DMS53 (cell line): ENCODE measurements around the gene SH3RF1.
"Not testable (repeated sequence)": the region's sequence is repeated elsewhere in the genome, so short reads cannot be mapped to it uniquely, and the experiment has no call there.

Source experiments
- DNase-seq: peaks from one replicate; lab custom pipeline; 2025; lab: John Stamatoyannopoulos, UW

Gene SH3RF1

DNA sequence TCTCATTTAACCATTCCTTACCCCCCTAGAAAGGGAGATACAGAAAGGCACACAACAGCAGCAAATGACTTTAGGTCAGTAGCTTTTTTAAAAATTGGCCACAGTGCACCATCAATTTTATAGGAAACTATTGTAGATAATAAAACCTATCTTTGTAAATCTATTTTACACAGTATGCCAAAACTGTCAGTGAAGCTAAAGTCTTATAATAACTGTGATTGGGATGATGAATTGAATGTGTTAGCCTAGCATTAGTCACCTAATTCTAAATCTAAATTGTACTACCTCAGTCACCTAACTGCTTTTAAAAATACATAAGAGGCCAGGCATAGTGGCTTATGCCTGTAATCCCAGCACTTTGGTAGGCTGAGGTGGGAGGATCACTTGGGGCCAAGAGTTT lies 44.2 kb downstream of the SH3RF1 start:
- DNase-seq: no peak

DNA sequence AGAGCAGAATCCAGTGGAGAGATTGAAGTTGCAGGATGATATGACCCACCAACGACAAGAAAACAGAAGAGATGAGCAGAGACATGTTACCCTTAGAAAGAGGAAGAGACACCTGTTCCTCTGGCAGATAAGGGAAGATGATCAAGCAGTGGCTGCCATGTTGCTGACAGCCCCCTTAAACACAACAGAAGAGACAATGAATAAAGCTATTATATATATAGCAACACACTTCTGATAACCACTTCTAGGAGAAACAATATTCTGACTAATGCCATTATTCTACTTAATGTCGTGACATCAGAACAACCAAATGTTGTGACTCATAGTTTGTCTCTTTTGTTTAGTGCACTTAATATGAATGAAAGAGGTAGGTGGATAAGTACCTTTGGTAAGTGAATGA lies 44.9 kb downstream of the SH3RF1 start:
- peak; percentile 42 for DNase-seq

DNA sequence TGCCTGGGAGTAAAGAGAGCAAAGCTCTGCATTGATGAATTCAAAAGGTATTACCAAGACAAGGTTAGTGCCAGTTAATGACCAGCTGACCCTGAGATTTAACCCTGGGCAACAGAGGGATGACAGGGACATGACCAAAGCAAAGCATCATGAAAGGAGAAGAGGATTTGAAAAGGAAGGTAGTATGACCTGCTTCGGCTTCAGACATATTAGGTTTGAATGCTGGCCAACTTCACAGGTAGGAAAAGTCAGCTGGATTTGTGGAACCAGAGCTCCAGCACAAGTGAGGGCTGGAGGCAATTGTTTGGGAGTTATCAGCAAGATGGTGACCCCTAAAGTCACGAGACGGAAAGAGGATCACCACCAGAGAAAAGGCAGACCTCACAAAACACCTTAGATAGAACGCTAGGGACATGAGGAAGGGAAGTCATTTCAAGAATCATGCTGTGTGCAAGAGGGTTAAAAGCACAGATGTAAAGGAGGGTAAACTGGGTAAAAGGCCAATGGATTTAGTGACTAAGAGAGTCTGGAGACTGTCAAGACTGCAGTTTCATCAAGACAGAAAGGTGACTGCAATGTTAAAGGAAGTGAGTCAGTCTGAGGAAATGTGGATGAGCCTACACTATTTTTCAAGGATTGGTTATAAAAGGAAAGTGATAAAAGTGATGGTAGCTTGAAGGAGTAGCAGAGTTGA lies 45.6 kb downstream of the SH3RF1 start:
- DNase-seq: peak; percentile 7

DNA sequence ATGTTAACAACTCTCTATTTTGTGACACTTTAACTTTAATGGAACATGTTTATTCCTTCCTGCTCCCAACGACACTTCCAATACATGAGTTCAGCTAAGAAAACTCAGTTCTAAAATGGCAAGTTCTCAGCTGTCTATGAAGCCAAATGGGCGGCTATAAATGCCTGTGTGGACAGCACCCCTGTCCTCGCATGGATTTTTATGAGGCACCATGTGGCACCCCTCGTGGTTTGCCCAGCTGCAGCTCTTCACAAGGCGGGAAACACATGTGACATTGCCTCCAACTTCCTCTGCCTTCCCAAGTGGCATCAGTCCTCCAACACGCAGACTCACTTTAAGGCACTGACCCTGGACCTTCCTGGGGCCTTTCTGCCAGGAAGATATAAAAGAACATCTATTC lies 48.0 kb downstream of the SH3RF1 start:
- DNase-seq: no peak

DNA sequence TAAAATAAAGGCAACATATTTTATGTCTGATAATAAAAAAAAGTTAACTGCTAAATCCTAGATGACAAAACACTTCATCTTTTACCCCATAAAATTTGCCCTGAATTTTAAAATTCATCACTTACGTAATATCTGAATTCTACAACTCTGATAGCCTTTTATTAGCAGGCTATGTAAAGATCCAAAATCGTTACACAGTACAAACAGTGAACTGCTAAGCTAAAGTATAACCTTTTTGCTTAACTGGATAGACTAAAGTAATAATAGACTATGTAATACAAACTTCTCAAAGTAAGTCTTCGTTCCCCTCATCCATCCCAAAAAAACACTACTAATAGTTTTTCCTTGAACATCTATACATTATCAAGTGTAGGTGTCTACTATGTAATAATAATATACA lies 49.1 kb downstream of the SH3RF1 start:
- no peak for DNase-seq

DNA sequence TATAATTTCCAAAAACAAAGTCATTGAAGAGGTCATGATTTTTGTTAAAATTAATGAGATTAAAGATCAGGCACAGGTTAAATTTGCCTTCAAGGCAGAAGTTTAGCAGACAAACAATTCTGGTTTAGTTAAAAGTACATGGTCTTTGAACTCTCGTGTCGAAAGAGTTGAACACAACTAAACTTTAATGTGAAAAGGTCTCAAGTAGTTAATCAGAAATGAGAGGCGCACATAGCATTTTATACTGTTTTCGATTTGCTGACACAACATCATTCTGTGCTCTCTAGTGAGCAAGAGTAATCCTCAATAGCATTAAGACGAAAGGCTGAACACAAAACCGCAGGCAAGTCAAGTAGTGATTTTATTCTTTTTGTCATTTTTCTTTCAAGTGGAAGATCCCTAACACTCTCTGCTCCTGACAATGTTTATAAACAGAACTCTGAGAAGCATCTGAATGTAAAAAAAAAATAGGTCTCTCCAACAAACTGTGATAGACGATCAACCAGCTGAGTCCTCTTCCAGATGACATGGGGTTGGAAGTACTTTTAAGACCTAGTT lies 49.8 kb downstream of the SH3RF1 start:
- DNase-seq: no peak

DNA sequence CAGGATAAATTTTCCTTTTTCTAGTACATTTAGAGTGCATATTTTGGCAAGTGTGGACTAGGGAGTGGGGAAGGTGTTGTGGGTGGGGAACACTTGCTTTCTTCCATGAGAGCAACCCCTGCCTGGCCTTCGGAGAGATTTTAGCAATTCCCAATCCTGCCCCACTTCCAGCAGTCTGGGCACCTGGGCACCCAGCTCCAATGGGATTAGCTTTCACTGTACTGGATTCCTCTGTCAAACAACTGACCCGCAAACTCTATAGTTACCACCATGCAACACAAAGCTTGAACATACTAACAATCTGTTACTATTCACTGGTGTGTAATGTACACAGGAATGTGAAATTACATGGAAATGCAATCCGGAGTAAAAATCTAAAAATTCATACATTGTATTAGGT lies 50.3 kb downstream of the SH3RF1 start:
- no peak for DNase-seq

DNA sequence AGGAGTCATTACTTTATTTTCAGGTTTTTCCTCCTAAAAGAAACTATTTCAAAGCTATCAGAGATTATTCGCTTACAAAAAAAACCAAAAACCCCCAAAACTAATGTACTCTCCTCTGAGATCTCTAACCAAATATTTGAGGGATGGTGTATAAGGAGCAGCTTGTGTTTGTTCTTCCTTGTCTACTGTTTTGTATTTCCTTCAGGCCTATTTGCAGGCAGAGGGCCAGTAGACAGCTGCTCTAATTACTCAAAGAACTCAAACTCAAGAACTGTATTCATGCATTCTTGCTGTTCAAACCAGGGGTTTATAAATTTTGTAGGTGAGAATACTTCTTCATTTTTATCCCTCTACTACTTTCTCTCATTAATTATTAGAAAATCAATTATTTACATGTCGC lies 51.3 kb downstream of the SH3RF1 start:
- DNase-seq: peak; percentile 3

DNA sequence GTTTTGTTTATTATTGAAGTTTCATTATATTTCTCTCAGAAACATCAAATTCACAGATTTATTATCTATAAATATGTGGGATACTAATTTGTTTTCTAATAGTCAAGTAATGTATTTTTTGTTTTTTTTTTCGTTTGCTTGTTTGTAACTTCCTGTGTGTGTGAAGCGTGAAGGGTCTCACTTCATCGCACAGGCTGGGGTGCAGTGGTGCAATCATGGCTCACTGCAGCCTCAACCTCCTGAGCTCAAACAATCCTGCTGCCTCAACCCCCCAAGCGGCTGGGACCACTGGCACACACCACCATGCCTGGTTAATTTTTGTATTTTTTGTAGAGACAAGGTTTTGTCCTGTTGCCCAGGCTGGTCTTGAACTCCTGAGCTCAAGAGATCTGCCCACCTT lies 55.1 kb downstream of the SH3RF1 start:
- DNase-seq: no peak

DNA sequence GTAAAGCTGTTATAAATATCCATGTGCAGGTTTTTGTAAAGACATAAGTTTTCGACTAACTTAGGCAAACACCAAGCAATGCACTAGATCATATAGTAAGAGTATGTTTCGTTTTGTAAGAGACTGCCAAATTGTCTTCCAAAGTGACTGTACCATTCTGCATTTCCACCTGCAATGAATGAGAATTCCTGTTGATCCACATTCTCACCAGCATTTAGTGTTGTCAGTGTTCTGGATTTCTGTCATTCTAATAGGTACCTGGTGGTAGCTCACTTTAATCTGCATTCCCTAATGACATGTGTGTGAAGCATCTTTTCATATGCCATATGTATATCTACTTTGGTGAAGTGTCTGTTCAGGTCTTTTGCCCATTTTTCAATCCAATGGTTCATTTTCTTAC lies 57.8 kb downstream of the SH3RF1 start:
- DNase-seq: no peak

DNA sequence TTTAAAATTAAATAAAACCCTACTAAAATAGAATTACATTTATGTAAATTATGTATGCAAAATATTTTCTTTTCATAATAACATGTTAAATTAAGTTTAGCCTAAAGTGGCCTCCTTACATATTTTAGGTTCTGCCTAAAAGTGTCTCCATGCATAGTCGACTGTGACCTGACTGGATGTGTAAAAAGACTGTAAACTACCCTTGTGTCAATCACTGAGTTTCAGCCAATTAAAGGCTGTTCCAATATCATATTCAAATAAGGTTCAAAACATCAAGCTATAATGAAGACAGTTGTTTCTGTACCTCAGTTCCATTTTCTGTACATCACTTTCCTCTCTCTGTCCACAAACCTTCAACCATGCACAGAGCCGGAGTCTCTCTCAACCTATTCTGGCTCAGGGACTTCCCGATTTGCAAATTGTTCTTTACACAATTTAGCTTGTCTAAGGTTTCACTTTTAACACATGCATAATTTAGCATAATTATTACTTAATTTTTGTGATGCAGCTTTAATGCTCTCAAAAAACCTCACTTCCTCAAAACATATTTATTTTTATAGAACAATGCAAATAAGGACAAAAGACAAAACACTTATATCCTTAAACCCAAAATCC lies 60.1 kb downstream of the SH3RF1 start:
- DNase-seq: no peak

DNA sequence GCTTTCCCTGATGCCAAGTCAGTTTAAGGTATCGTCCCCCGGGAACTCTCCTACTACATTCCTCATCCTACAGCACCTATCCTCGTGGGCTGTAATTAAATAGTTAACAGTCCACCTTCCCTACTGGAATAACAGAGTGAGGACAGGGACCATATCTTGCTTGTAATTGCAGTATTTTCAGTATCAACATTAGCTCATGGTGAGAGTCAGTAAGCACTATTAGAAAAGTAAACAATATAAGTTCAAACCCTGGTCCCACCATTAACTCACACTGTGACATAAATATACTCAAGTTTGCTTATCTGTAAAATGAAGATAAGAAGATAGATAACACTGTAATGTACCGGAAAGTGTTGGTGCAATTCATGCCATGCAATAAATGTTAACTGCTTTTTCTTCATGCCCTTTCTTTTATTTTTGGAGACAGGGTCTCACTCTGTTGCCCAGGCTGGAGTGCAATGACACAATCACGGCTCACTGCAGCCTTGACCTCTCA lies 61.3 kb downstream of the SH3RF1 start:
- DNase-seq: no peak

DNA sequence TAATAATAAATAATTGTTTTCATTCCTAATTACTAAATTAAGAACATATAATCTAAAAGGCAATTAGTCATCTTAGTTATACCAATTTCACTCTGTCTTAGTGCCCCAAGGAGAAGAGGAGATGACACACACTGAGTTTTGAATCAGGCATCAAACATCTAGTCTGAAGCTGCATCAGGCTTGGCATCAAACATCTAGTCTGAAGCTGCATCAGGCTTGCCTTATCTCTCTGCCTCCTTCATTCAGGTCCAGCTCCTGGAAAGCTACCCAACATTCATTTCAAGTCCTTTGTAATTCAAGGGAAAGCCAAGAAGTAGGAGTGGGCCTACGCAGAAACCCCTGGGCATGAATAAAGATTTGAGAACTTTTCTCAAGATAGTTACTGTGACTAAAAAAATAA lies 62.2 kb downstream of the SH3RF1 start:
- no peak for DNase-seq

DNA sequence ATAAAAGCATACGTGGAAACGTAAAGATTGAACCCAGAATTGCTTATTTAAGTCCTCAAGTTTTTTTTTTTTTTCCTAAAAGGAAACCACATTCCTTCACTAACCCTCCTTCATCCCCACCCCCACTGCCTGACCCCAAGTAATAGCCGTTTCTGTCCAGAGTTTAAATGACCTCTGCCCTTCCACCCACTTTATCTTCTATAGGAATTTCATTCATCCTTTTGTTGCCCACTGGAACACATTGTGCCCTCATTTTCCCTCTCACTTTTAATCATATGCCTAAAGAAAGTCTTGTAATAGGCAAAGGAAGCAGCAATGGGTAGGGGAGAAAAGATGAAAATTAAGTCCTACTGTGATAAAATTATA lies 62.7 kb downstream of the SH3RF1 start:
- DNase-seq: no peak

DNA sequence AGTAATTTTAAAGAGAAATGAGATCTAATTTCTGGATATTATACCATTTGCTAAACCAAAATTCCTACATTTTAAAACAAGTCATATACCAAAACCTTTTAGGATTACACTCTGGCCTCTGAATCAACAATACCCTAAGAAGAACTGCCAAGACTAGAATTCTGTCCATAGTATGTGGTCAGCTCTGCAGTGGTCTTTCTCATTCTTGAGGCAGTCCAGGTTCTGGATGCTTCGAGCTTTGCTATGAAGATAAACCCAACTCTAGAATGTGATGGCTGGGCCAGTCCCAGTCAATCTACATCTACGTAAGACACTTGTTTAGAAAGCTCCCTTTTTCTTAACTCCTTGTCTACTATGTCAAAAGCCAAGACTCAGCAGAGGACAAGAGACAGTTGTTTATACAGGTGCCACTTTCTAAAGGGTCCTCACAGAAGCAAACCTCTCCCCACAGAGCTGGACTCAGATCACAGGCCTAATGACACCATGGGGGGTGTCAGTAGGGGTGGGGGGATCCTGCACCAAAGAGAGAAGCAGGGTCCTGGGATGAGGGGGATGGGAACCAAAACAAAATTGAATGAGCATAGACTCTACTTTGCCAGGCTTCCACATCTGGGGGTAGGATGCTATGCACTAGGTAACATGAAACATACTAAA lies 63.2 kb downstream of the SH3RF1 start:
- no peak for DNase-seq

DNA sequence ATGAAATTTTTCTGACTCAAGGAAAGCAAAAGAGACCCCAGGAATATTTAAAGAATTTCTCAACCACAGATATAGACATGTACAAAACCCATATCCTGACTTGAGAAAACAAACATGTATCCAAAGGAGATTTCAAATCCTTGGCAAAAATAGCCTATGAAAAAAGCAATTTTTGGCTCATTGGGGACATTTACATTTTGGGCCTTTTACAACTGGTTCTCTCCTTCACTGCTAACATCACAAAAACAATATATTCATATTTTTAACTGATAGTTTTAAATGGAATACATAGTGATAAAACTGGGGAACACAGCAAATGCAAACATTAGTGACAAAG lies 65.0 kb downstream of the SH3RF1 start:
- no peak for DNase-seq

DNA sequence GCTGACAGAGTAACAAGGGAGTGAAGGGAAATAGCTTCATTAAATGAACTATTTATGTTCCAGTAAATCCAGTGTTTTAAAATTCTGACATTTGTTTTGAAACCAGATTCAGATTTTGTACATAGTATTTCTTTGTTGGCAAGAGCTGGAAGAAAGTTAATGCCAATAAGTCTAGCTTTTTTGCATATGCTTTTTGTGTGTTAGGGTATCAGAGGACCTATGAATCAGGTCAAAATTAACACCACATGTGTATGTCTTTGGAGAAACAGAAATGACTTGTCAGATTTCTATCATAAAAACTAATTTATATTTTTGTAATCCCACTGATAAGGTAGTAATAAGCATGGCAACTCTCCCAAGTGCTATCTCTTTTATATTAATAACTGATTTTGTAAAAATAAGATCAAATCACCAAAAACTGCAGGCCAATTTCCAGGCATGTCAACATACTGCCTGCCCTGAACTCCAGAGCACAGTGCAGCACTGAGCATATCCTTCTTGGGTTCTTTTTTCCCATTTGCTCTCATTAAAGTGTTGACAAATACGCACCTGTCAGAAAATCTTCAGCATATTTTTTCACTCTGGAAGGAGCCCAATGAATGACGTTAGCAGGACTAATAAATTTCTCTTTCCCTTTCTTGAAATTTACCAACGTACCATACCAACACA lies 65.5 kb downstream of the SH3RF1 start:
- DNase-seq: no peak

DNA sequence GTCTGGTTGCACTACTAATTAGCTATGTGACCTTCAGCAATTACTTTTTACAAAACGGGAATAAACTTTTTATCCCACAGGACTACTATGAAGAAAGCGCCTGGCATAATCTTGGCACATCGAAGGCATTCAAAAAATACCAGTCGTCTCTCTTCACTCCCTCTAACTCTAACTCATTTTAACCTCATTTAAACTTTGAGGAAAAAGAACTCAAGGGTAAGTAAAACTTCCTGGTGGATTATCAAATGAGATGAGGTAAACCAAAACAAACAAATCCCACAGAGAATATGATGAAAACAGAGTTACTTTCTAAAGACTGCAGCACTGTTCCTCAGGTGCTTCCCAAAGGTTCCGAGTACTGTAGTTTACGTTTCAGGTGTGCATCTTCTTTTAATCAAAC lies 66.9 kb downstream of the SH3RF1 start:
- DNase-seq: no peak

DNA sequence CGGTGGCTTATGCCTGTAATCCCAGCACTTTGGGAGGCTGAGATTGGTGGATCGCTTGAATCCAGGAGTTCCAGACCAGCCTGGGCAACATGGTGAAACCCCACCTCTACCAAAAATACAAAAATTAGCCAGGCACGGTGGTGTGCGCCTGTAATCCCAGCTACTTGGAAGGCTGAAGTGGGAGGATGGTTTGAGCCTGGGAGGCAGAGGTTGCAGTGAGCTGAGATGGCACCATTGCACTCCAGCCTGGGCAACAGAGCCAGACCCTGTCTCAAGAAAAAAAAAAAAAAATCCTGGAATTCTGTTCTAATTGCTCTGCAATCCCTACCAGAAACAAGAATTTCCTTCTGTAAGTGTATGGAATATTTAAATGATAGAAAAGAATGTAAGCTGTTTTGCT lies 67.5 kb downstream of the SH3RF1 start:
- DNase-seq: not testable (repeated sequence)

DNA sequence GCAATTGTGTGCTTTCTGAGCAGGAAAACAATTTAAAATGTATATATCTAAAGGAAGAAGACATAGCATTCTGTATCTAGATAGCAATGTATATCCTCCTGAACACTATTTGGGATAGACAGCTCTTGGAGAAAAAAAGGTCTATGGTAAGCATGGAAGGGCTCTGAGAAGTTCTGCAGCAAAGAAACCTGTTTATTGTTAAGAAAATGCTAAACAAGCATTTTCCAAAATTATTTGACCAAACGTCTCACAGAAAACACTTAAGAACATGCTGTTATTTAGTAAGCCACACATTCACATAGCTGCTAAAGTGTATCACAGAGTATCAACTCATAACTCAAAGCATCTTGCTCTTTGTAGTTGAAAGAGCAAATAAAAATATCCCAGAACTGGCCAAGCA lies 67.9 kb downstream of the SH3RF1 start:
- no peak for DNase-seq

DNA sequence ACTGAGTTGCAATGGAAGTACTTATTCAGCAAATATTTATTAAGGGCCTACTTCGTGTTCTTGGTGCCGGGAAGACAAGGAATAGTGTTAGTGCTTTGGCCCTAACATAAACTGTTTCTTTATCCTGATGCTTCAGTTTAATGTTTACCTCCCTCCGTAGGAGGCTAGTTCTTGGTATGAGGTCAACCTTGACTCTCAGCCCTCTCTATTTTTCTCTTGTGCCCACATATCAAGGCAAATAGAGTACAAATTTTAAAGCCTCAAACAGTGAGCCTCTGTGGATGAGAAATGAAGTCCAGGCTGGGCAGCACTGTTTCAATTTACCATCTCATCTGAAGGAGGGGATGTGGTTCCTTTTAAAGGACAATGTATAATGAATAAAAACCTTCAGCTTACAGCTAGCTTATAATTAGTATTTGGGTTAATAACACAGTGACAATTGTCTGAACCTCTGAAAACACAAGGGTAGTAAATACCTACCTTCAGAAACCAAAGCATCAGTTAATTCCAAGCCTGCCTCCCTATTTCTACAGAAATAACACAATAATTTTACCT lies 68.5 kb downstream of the SH3RF1 start:
- DNase-seq: no peak
